CD4-positive, CD25-positive, alpha-beta regulatory T cell (primary cell): ENCODE results near the gene HSF4. TPM values are rescaled to one million over a fixed set of nuclear protein-coding genes. Genes with fewer than 3 reads are reported as not detected.

Source experiments
- ATAC-seq, 2 donors: fragments of 150-1000 bp; cut with Tn5 transposase; one replicate each; pipeline ENCODE4 v1.10.0; 2021; ENCODE audit warnings: low read depth in 2 of 2, moderate number of reproducible peaks in 2 of 2, moderate library complexity in 1 of 2
- DNase-seq, 3 donors: peaks; one replicate each; pipeline versions ENCODE4 v3.0.0 to v3.0.0-alpha.2; 2012 to 2022; ENCODE audit warnings: mixed read lengths in 1 of 3
- H3K27ac ChIP-seq: one replicate; pipeline ENCODE4 v1.7.0; 2013; ENCODE audit warnings: mild to moderate bottlenecking, low read length; ENCODE audit not compliant: insufficient read depth, poor library complexity, severe bottlenecking
- H3K27me3 ChIP-seq: one replicate; pipeline ENCODE4 v1.7.0; 2013; ENCODE audit warnings: low read length; ENCODE audit not compliant: control insufficient read depth, insufficient read depth
- H3K36me3 ChIP-seq: one replicate; pipeline ENCODE4 v1.7.0; 2013; ENCODE audit warnings: mild to moderate bottlenecking, low read length, moderate library complexity; ENCODE audit not compliant: control insufficient read depth, insufficient read depth
- H3K4me1 ChIP-seq: 2 replicates; pipeline ENCODE4 v1.7.0; 2013; ENCODE audit warnings: mild to moderate bottlenecking, low read length; ENCODE audit not compliant: insufficient read depth, control insufficient read depth, poor library complexity, severe bottlenecking
- H3K4me3 ChIP-seq: one replicate; pipeline ENCODE4 v1.7.0; 2013; ENCODE audit warnings: low read depth, mild to moderate bottlenecking, low read length, moderate library complexity
- H3K9me3 ChIP-seq, 2 experiments: 1 replicate in 1 of 2; 2 replicates in 1 of 2; pipeline ENCODE4 v1.7.0; 2013; ENCODE audit warnings: low read length in 2 of 2, mild to moderate bottlenecking in 1 of 2, moderate library complexity in 1 of 2; ENCODE audit not compliant: control insufficient read depth in 2 of 2
- H3K27ac Mint-ChIP-seq, 3 donors: one replicate each; pipeline ENCODE4 v1.8.0; 2020 to 2022; ENCODE audit warnings: mild to moderate bottlenecking in 3 of 3, mixed read lengths in 3 of 3, moderate library complexity in 2 of 3
- H3K27me3 Mint-ChIP-seq: one replicate; pipeline ENCODE4 v1.8.0; 2022; ENCODE audit warnings: mild to moderate bottlenecking, mixed read lengths
- H3K36me3 Mint-ChIP-seq: one replicate; pipeline ENCODE4 v1.8.0; 2020; ENCODE audit warnings: mixed read lengths
- H3K4me1 Mint-ChIP-seq, 4 donors: one replicate each; pipeline ENCODE4 v1.8.0; 2020 to 2022; ENCODE audit warnings: mixed read lengths in 4 of 4, mild to moderate bottlenecking in 1 of 4
- H3K4me3 Mint-ChIP-seq, 4 donors: one replicate each; pipeline ENCODE4 v1.8.0; 2020 to 2022; ENCODE audit warnings: mild to moderate bottlenecking in 4 of 4, mixed read lengths in 4 of 4, moderate library complexity in 3 of 4
- H3K9me3 Mint-ChIP-seq, 7 donors: one replicate each; pipeline ENCODE4 v1.8.0; 2020 to 2022; ENCODE audit warnings: mixed read lengths in 7 of 7, mild to moderate bottlenecking in 3 of 7, moderate library complexity in 2 of 7
- polyA plus RNA-seq, 4 donors: library from polyadenylated mRNA; unstranded; fragments of 300-500 nt; fragmentation: Illumina TruSeq; gene quantifications; one replicate each; pipeline ENCODE4 v1.2.3, GENCODE V29; 2021
- total RNA-seq: library from RNA; stranded (reverse); gene quantifications from one replicate; pipeline ENCODE4 v1.2.3, GENCODE V29; 2022

Gene HSF4
- total and polyA plus RNA-seq, 5 donors from 2014 or later, result 34.4 TPM; not detected in 4

DNA sequence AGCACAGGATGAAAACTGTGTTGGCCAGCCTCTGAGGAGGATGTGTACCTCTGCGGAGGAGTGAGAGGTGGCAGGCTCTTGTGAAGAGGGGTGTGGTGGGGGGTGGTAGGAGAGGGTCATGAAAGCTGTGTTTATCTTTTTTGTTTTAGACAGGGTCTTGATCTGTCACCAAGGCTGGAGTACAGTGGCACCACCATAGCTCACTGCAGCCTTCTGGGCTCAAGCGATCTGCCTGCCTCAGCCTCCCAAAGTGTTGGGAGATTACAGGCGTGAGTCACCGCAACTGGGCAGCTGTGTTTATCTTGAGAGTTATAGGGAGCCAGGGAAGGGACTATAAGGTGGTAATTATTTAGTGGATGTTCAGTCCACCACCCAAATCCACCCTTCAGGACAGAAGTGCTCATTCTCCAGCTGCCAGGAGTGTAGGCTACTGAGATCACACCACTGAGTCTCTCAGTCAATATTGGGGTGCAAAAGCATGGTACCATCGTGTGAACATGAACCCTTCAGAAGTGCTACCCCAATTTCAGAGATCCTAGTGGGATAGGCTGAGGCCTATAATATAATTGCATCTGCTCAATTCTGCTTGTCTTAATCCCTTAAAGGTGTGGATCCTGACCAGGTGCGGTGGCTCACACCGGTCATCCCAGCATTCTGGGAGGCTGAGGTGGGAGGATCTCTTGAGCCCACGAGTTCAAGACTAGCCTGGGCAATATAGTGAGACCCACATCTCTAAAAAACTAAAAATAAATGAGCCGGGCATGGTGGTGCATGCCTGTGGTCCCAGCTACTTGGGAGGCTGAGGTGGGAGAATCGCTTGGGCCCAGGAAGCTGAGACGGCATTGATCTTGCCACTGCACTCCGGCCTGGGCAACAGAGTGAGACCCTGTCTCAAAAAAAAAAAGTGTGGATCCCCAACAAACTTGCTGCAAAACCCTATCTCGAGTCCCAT is 26.2 kb downstream of the HSF4 start:
- peak overlapping the region in 1 of 3 donors; percentile 88 for H3K27ac Mint-ChIP-seq
- DNase-seq, result no peak

DNA sequence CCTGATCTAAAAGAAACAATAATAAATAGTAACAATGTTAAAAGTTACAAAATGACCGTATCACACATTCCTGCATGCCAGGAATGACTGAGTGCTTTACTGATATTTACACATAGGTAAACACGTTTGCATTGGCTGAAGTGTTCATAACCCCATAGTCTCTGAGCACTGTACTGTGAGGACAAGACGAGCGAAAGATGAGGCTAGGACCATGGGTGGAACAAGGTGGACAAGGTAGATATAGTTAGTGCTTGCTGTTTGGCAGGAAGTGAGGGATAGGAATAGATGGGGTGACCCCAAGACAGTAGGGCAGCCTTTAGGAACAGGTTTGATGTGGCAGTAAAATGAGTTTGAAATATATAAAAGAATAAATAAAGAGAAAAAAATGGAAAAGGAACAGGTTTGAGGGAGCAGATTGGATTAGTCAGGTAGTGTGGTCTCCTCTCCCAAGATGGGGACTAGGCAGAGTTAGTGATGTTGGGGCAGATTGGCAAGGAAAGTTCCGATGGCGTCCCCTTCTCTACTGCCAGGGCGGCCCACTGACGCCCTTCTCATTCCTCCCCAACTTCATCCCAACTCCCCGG is 27.0 kb downstream of the HSF4 start:
- Histone ChIP-seq H3K4me3 (peak overlapping the region; percentile 76), H3K36me3 (peaks cover 28% of the 10 kb centered on the region), H3K27me3 (peaks cover under 1% of the 10 kb centered on the region), H3K27ac (peak overlapping the region; percentile 78), H3K9me3 (no peaks in the 10 kb centered on the region), H3K4me1 (peaks cover 26% of the 10 kb centered on the region)
- peaks cover 17% of the 10 kb centered on the region for H3K36me3 Mint-ChIP-seq
- H3K27me3 Mint-ChIP-seq, result no peaks in the 10 kb centered on the region
- H3K4me3 Mint-ChIP-seq, result peak overlapping the region; percentile 90 to 97 (median 94)
- H3K9me3 Mint-ChIP-seq, result no peaks in the 10 kb centered on the region
- DNase-seq, result no peak
- peaks cover 9 to 50% (median 20%) of the 10 kb centered on the region in 4 donors for H3K4me1 Mint-ChIP-seq
- ATAC-seq, result no peak
- peak overlapping the region; percentile 48 to 95 (median 88) for H3K27ac Mint-ChIP-seq

More for the DNA sequence above, 26.2 kb downstream of the HSF4 start:
- Histone ChIP-seq H3K27me3 (peaks cover 3% of the 10 kb centered on the region), H3K27ac (no peak overlapping the region), H3K36me3 (peaks cover 20% of the 10 kb centered on the region), H3K4me3 (no peak overlapping the region), H3K9me3 (no peaks in the 10 kb centered on the region), H3K4me1 (peaks cover 29% of the 10 kb centered on the region)
- Mint-ChIP-seq H3K9me3 (no peaks in the 10 kb centered on the region), H3K27me3 (peaks cover 4% of the 10 kb centered on the region), H3K4me3 (peak overlapping the region in 3 of 4 donors; percentile 90 to 97 (median 96)), H3K4me1 (peaks cover 9 to 48% (median 17%) of the 10 kb centered on the region in 4 donors), H3K36me3 (peaks cover 10% of the 10 kb centered on the region)
- no peak for ATAC-seq

DNA sequence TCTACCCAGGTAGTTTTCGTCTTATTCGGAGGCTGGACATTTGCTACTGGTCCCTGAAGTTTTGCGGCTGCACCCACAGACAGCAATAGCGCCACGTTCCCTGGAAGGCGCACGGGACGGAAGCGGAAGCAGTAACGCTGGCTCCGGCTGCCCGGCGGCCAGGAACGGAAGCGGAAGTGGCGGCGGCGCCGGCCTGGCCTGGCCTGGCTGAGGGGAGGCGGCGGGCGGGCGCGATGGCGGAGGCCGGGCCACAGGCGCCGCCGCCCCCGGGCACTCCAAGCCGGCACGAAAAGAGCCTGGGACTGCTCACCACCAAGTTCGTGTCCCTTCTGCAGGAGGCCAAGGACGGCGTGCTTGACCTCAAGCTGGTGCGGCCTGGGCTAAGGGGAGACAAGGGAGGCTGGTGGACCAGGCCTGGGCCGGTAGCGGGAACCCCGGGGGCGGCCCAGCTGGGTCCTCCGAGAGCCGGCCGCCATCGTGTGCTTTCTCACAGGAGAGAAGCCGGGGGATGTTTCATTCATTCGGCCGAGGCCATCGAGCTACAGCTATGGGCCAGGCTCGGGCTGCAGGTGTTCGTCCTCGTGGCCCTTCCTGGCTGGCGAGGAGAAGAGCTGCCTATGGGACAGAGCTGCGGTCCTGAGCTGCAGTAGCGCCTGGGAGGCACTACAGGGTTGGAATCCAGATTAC is 27.6 kb downstream of the HSF4 start, which contains the start of gene E2F4:
Gene E2F4, plus strand, starts transcription at position 161 of the 687 bp plus-strand sequence. Its CDS starts 73 bp downstream, at position 234.
- peaks cover 26% of the 10 kb centered on the region for H3K4me1 ChIP-seq
- Mint-ChIP-seq H3K4me1 (peaks cover 9 to 53% (median 26%) of the 10 kb centered on the region in 4 donors), H3K36me3 (peaks cover 24% of the 10 kb centered on the region), H3K4me3 (peak within 1 kb of the TSS; percentile 90 to 97 (median 94)), H3K27ac (peak within 1 kb of the TSS; percentile 86 to 95 (median 88)), H3K9me3 (no peaks in the 10 kb centered on the region), H3K27me3 (no peaks in the 10 kb centered on the region)
- peak within 1 kb of the TSS; percentile 82 for H3K4me3 ChIP-seq
- no peaks in the 10 kb centered on the region for H3K9me3 ChIP-seq
- DNase-seq (peak; percentile 79 to 95 (median 83)), ATAC-seq (peak; percentile 93 to 96)
- no peaks in the 10 kb centered on the region for H3K27me3 ChIP-seq
- peak within 1 kb of the TSS; percentile 78 for H3K27ac ChIP-seq
- peaks cover 34% of the 10 kb centered on the region for H3K36me3 ChIP-seq

DNA sequence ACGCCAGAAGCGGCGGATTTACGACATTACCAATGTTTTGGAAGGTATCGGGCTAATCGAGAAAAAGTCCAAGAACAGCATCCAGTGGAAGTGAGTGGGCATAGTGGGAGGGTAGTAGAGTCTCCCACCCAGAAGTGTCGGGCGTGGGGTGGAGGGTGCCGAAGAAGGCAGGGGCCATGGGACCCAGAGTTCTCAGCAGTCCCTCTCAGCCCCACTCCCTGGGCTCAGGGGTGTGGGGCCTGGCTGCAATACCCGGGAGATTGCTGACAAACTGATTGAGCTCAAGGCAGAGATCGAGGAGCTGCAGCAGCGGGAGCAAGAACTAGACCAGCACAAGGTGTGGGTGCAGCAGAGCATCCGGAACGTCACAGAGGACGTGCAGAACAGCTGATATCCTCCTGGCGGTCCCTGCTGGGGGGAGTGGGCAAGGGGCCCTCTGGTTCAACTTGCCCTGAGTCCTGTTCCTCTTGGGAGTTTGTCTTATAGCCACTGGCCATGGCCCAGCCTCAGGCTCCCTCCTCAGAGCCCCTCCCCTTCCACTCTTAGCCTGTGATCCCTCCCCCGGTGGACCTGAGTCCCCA is 28.3 kb downstream of the HSF4 start:
- Histone ChIP-seq H3K36me3 (peaks cover 41% of the 10 kb centered on the region), H3K4me3 (peak overlapping the region; percentile 82), H3K27ac (peak overlapping the region; percentile 78), H3K27me3 (no peaks in the 10 kb centered on the region), H3K9me3 (no peaks in the 10 kb centered on the region), H3K4me1 (peaks cover 26% of the 10 kb centered on the region)
- peaks cover 9 to 53% (median 29%) of the 10 kb centered on the region in 4 donors for H3K4me1 Mint-ChIP-seq
- peak overlapping the region; percentile 83 to 87 (median 86) for H3K27ac Mint-ChIP-seq
- H3K4me3 Mint-ChIP-seq, result peak overlapping the region; percentile 90 to 97 (median 94)
- peaks cover 24% of the 10 kb centered on the region for H3K36me3 Mint-ChIP-seq
- DNase-seq (no peak), ATAC-seq (no peak)
- no peaks in the 10 kb centered on the region for H3K27me3 Mint-ChIP-seq
- no peaks in the 10 kb centered on the region for H3K9me3 Mint-ChIP-seq

DNA sequence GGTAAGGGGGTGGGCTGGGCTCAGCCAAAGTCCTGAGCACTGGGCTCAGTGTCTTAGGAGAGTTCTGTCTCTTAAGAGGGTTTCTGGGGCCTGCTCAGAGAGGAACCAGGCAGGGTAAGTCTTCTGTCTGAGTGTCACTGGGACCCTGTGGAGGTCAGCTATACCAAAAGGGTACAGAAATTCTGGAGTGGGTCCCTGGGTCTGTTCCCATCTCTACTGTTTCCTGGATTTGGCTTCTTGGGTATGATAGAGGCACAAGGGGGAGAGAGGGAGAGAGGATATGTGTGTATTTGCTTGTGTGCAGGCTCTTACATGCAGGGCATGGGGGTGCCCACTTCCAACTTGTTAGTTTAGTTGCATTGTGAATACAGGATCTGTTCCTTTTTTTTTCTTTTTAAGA is 29.0 kb downstream of the HSF4 start:
- Mint-ChIP-seq H3K9me3 (no peaks in the 10 kb centered on the region), H3K36me3 (peaks cover 27% of the 10 kb centered on the region), H3K27me3 (no peaks in the 10 kb centered on the region), H3K4me3 (peak overlapping the region; percentile 90 to 97 (median 94)), H3K27ac (peak overlapping the region; percentile 71 to 87 (median 83)), H3K4me1 (peaks cover 9 to 55% (median 32%) of the 10 kb centered on the region in 4 donors)
- Histone ChIP-seq H3K9me3 (no peaks in the 10 kb centered on the region), H3K27ac (no peak overlapping the region), H3K36me3 (peaks cover 47% of the 10 kb centered on the region), H3K27me3 (no peaks in the 10 kb centered on the region), H3K4me1 (peaks cover 26% of the 10 kb centered on the region), H3K4me3 (peak overlapping the region; percentile 82)
- ATAC-seq, result no peak
- DNase-seq, result no peak

DNA sequence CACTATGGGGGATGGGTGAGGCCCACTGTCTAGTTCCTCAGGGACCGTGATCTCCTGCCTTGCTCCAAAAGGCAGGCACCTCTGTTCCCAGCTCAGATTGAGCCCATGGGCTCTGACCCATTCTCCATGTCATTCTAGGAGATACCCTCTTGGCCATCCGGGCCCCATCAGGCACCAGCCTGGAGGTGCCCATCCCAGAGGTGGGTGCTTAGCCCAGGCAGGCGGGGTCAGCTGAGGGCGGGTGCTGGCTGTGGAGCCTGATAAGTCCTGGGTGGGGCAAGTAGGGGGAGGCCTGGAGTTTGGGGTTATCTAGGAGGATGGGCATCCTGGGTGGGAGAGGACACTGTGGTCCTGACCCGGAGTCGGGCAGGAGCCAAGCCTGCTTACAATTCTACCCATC is 29.7 kb downstream of the HSF4 start:
- H3K4me3 ChIP-seq, result no peak overlapping the region
- ATAC-seq (no peak), DNase-seq (no peak)
- no peaks in the 10 kb centered on the region for H3K27me3 ChIP-seq
- H3K27ac ChIP-seq, result no peak overlapping the region
- H3K9me3 ChIP-seq, result no peaks in the 10 kb centered on the region
- Mint-ChIP-seq H3K27me3 (no peaks in the 10 kb centered on the region), H3K4me3 (peak overlapping the region; percentile 90 to 97 (median 94)), H3K4me1 (peaks cover 9 to 56% (median 32%) of the 10 kb centered on the region in 4 donors), H3K9me3 (no peaks in the 10 kb centered on the region), H3K36me3 (peaks cover 27% of the 10 kb centered on the region), H3K27ac (peak overlapping the region in 2 of 3 donors; percentile 83 to 87)
- peaks cover 26% of the 10 kb centered on the region for H3K4me1 ChIP-seq
- peaks cover 50% of the 10 kb centered on the region for H3K36me3 ChIP-seq

DNA sequence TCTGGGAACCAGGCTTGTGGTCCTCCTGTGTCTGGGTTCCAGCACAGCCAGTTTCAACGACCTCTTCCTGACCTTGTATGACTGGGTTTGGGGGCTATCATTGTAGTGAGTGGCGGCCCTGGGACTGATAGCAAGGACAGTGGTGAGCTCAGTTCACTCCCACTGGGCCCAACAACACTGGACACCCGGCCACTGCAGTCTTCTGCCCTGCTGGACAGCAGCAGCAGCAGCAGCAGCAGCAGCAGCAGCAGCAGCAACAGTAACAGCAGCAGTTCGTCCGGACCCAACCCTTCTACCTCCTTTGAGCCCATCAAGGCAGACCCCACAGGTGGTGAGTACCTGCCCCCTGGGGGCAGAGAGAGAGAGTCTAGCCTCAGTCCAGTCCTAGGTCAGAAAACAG is 31.1 kb downstream of the HSF4 start:
- Histone ChIP-seq H3K4me3 (no peak overlapping the region), H3K9me3 (no peaks in the 10 kb centered on the region), H3K27me3 (no peaks in the 10 kb centered on the region), H3K27ac (no peak overlapping the region), H3K36me3 (peaks cover 50% of the 10 kb centered on the region), H3K4me1 (peaks cover 26% of the 10 kb centered on the region)
- no peaks in the 10 kb centered on the region for H3K27me3 Mint-ChIP-seq
- peak overlapping the region in 2 of 4 donors; percentile 43 to 45 for H3K4me3 Mint-ChIP-seq
- H3K27ac Mint-ChIP-seq, result no peak overlapping the region
- DNase-seq, result no peak
- ATAC-seq, result no peak
- H3K36me3 Mint-ChIP-seq, result peaks cover 27% of the 10 kb centered on the region
- no peaks in the 10 kb centered on the region for H3K9me3 Mint-ChIP-seq
- H3K4me1 Mint-ChIP-seq, result peaks cover 9 to 56% (median 32%) of the 10 kb centered on the region in 4 donors
